Liver (tissue), 3 donors: ENCODE data around the gene POP4.

ENCODE experiments used
- CTCF ChIP-seq: fragments of 150-350 bp; IDR thresholded peaks from 2 replicates; pipeline ENCODE4 v1.5.1; 2017; ENCODE audit warnings: improper control_type of control experiment, low read depth, low read length; ENCODE audit not compliant: missing input control
- FOXA1 ChIP-seq: IDR thresholded peaks from 2 replicates; pipeline ENCODE4 v1.6.1; 2016; ENCODE audit warnings: antibody characterized with exemption
- JUND ChIP-seq, 2 donors: IDR thresholded peaks; 2 replicates each; pipeline ENCODE4 v1.6.1; 2016; ENCODE audit warnings: antibody characterized with exemption in 2 of 2
- donor health status: healthy.
- donor health status: healthy.

GRCh38 chr19:29577649-29577963 is 28.5 kb upstream of the POP4 start:
- no peak for TF ChIP-seq JUND (IDR thresholded peaks at IDR 0.05)
- TF ChIP-seq CTCF: no peak
- no peak for TF ChIP-seq FOXA1
